ENCODE measurements around the gene PIGR.

The PIGR gene

DNA sequence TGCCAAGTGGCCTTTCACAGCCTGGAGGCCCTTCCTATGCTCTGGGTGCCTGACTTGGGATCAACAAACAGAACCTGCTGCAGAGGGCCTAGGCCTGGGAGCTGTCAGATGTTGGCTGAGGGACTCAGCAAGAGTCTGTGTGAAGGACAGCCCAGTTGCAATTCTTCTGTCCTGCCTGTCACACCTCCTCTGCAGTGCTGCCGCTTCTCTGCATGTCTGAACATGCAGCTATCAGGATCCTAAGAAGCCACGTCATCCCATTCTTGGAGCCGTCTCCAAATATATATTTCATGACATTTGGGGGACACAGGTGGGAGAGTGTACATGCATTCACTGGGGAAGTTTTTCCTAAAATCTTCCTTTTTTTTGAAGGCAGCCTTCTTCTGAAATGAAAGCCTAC is 15.4 kb upstream of the PIGR start:
- peak; percentile 31 for DNase-seq (ENCODE audit: low read depth, low spot score)
- H3K27ac ChIP-seq, result no peak overlapping the region

- no peak for DNase-seq (ENCODE audit: low read depth, low spot score)
- no peak overlapping the region for H3K27ac ChIP-seq
Measured at GRCh38 chr1:206960676-206961386, 14.6 kb upstream of the PIGR start.

GRCh38 chr1:206958144-206958543 is 11.9 kb upstream of the PIGR start:
- no peak overlapping the region for H3K27ac ChIP-seq
- DNase-seq (ENCODE audit: low read depth, low spot score), result no peak

DNA sequence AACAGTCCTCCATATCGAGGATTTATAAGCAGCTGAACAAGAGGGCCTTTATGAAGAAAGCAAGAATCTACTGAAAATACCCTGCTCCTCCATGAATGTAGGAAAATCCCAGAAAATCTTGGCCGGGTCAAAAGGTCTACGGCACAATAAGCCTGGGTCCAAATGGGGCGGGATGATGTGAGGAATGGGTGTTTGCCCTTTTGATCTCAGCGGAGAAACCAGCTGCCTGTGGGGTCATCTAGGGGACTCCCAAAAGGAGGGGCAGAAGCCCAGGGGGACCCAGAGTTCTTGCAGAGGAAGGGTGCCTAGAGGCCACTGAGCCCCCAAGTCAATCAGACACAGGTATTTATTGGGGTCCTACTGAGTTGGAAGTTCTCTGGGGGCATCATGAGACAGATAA is 11.4 kb upstream of the PIGR start:
- no peak for DNase-seq (ENCODE audit: low read depth, low spot score)
- H3K27ac ChIP-seq, result no peak overlapping the region

GRCh38 chr1:206955476-206956451 is 9.5 kb upstream of the PIGR start:
- no peak overlapping the region for H3K27ac ChIP-seq
- DNase-seq (ENCODE audit: low read depth, low spot score), result no peak

- H3K27ac ChIP-seq, result no peak overlapping the region
- DNase-seq (ENCODE audit: low read depth, low spot score), result no peak
Measured at GRCh38 chr1:206954459-206955342, 8.4 kb upstream of the PIGR start.

GRCh38 chr1:206953626-206954025 is 7.4 kb upstream of the PIGR start:
- DNase-seq (ENCODE audit: low read depth, low spot score), result no peak
- no peak overlapping the region for H3K27ac ChIP-seq

DNA sequence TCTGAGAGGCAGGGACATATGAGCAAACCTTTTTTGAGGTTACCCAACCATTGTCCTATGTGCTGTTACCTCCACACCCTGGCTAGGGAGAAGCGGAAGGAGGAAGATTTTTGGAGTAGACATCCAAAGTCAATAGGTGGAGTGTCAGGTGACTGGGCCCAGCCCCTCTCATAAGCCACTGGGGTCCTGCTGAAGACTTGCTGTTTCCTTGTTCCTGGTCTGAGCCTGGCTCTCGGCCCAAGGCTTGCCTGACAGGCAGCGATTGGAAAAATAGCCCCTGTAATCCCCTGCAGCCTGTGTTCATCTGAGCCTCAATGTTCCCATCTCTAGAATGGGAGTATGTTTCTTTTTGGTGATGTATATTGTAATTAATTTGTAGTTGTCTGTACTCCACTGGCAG is 6.9 kb upstream of the PIGR start:
- H3K27ac ChIP-seq, result no peak overlapping the region
- no peak for DNase-seq (ENCODE audit: low read depth, low spot score)

DNA sequence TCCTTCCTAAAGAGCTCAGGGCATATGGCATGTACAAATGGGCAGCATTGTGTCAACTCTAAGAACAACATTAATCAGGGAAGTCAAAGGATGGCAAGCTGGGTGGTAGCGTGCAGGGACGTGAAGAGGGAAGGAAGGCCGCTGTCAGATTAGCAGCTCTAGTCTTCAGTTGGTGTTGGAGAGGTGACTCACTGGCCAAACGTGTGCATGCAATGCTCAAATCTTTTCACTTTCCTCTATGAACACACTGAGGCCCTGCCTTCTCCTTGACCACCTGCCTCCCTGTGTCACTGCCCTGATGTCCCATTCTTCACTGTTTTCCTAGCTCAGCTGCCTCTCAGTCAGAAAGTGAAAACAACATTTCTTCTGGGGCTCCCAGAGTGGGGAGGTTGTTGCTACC is 5.9 kb upstream of the PIGR start:
- DNase-seq (ENCODE audit: low read depth, low spot score), result peak; percentile 59
- no peak overlapping the region for H3K27ac ChIP-seq

- DNase-seq (ENCODE audit: low read depth, low spot score), result no peak
- H3K27ac ChIP-seq, result no peak overlapping the region
Measured at GRCh38 chr1:206951318-206952100, 5.2 kb upstream of the PIGR start.

DNA sequence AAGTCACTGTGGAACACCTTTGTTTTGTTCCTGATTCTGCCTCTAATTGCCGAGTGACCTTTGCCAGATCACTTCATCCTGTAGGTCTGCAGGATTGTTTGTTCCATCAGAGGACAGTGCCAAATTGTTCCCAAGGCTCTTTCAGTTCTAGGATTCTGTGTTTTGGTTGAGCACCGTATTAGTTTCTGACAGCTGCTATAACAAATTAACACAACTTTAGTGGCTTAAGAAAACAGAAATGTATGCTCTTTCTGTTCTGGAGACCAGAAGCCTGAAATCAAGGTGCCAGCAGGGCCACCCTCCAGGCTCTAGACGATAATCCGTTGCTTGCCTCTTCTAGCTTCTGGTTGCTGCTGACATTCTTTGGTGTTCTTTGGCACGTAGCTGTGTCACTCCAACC is 3.4 kb upstream of the PIGR start:
- H3K27ac ChIP-seq, result no peak overlapping the region
- no peak for DNase-seq (ENCODE audit: low read depth, low spot score)

GRCh38 chr1:206949208-206949607 is 2.9 kb upstream of the PIGR start:
- H3K27ac ChIP-seq, result no peak overlapping the region
- DNase-seq (ENCODE audit: low read depth, low spot score), result no peak

GRCh38 chr1:206947255-206947654 is 989 bp upstream of the PIGR start:
- DNase-seq (ENCODE audit: low read depth, low spot score), result no peak
- no peak overlapping the region for H3K27ac ChIP-seq

- no peak overlapping the region for H3K27ac ChIP-seq
Measured at GRCh38 chr1:206945779-206946178, 487 bp downstream of the PIGR start.

DNA sequence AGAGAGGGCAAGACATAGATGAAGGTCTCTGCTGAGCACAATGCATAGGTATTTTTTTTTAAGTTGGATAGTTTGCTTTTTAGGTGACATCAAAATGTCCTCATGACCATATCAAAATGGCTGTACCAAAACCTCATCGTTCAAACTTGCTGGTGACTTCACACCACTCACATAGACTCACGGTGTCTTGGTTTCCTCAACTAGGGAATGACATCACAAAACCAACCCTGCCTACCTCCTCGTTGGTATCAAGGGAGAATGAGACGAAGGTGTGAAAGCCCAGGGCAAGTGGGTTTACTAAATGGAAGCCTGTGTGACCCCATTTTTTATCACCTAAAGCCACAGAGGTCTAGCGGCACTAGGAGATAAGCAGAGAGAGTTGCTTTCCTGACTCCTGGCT is 1.6 kb downstream of the PIGR start:
- DNase-seq (ENCODE audit: low read depth, low spot score), result no peak
- no peak overlapping the region for H3K27ac ChIP-seq

More at GRCh38 chr1:206945779-206946178, 487 bp downstream of the PIGR start:
- DNase-seq (ENCODE audit: low read depth, low spot score), result no peak

DNA sequence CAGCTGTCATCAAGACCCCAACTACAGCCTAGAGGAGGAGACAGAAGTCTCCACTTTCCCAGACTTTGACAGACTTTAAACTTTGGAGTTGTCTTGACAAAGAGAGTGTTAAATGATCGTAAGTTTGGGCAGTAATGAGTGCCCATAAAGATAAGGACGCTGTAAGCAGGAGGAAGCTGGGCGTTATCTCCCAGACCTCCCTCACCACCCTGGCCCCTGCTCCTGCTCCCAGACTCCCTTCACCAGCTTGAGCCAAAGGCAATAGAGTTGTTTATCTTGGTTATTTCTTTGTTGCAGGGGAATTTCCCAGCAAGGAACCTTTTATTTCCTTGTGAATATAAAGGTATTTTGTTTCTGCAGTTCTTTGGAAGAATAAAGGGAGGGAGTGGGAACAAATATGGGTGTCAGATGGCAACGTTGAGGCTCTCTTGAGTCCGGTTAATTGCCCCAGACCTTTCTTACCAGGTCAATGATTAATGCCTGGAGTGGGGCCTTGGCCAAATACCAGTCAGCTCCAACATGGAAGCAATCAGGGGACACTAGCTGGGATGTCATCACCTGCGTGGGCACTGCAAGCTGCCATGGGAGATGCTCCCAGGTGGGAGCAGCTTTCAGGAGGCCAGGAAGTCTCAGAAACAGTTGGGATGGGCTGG is 4.4 kb downstream of the PIGR start:
- DNase-seq (ENCODE audit: low read depth, low spot score), result no peak
- no peak overlapping the region for H3K27ac ChIP-seq

- peak overlapping the region; percentile 59 for H3K27ac ChIP-seq
- DNase-seq (ENCODE audit: low read depth, low spot score), result no peak
Measured at GRCh38 chr1:206940588-206940936, 5.7 kb downstream of the PIGR start.

DNA sequence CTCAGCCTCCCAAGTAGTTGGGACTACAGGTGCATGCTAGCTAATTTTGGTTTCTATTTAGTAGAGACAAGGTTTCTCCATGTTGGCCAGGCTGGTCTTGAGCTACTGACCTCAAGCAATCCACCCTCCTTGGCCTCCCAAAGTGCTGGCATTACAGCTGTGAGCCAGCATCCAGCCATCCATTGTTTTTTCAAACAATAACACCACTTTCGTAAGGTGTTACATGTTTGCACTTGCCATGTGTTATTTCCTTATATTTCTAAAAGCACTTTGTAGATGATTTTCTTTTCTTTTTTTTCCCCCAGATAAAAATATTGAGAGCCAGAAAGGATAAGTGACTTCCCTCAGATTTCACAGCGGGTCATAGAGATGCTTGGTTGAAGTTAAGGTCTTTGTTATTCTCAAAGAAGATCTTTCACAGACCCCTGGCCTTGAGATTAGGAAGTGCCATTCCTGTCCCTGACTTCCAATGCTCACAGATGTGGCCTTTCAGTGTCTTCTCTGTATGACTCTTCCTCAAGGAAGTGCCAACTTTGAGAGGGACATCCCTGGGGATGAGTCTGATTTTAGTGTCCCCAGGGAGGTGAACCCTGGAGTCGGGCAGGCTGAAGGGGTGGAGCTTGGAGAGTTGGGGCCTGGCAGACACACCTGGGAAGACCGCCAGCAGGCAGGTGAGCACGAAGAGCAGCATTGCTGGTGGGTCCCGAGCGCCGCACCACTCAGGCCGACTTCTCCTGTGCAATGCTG is 6.3 kb downstream of the PIGR start:
- no peak for DNase-seq (ENCODE audit: low read depth, low spot score)
- peak overlapping the region; percentile 59 for H3K27ac ChIP-seq

GRCh38 chr1:206939131-206939530 is 7.1 kb downstream of the PIGR start:
- no peak overlapping the region for H3K27ac ChIP-seq
- DNase-seq (ENCODE audit: low read depth, low spot score), result no peak

All from epithelial cell of prostate (primary cell).